ENCODE measurements around the gene SHMT2. TPM values are rescaled to one million over a fixed set of nuclear protein-coding genes. Genes with fewer than 3 reads are reported as not detected.

The SHMT2 gene
- total RNA-seq, 1 experiment from 2014 or later, result 280 TPM

DNA sequence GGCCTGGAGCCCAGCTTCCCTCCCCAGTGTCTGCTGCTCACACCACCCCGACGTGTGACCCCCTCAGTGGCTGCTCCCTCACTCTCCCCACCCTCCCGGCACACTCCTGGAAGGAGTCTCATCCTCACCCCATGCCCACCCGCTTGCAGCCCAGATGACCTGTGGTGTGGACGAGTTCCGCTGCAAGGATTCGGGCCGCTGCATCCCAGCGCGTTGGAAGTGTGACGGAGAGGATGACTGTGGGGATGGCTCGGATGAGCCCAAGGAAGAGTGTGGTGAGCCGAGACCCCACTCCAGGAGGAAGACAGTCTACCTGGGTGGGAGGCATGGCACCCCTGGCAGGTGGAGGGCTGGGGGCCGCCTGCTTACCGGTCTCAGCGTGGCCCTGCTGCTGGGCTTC, 27.9 kb upstream of the SHMT2 start (continued):
- TF ChIP-seq ELF1 (IDR thresholded peaks at IDR 0.05; ENCODE audit: borderline replicate concordance, low read depth) (no peak), ZNF274 (IDR thresholded peaks at IDR 0.05; ENCODE audit: low read depth, low read length) (no peak), JUND (IDR thresholded peaks at IDR 0.05) (no peak), EZH2 (IDR thresholded peaks at IDR 0.05) (no peak)

- TF ChIP-seq, protein P1, sequence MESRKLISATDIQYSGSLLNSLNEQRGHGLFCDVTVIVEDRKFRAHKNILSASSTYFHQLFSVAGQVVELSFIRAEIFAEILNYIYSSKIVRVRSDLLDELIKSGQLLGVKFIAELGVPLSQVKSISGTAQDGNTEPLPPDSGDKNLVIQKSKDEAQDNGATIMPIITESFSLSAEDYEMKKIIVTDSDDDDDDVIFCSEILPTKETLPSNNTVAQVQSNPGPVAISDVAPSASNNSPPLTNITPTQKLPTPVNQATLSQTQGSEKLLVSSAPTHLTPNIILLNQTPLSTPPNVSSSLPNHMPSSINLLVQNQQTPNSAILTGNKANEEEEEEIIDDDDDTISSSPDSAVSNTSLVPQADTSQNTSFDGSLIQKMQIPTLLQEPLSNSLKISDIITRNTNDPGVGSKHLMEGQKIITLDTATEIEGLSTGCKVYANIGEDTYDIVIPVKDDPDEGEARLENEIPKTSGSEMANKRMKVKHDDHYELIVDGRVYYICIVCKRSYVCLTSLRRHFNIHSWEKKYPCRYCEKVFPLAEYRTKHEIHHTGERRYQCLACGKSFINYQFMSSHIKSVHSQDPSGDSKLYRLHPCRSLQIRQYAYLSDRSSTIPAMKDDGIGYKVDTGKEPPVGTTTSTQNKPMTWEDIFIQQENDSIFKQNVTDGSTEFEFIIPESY (IDR thresholded peaks at IDR 0.05; ENCODE audit: extremely low read depth, insufficient replicate concordance, low read length), result no peak
- no peak for TF ChIP-seq EGR1 (IDR thresholded peaks at IDR 0.05; ENCODE audit: low read depth)
- no peak for TF ChIP-seq JUND (IDR thresholded peaks at IDR 0.05)
- TF ChIP-seq EZH2phosphoT487 (IDR thresholded peaks at IDR 0.05; ENCODE audit: borderline replicate concordance), result no peak
- TF ChIP-seq POLR2A (IDR thresholded peaks at IDR 0.05; ENCODE audit: borderline replicate concordance, extremely low read depth, insufficient read depth, insufficient read length), result no peak
- no peak for TF ChIP-seq SRF (IDR thresholded peaks at IDR 0.05; ENCODE audit: low read depth)
- TF ChIP-seq, protein P2, sequence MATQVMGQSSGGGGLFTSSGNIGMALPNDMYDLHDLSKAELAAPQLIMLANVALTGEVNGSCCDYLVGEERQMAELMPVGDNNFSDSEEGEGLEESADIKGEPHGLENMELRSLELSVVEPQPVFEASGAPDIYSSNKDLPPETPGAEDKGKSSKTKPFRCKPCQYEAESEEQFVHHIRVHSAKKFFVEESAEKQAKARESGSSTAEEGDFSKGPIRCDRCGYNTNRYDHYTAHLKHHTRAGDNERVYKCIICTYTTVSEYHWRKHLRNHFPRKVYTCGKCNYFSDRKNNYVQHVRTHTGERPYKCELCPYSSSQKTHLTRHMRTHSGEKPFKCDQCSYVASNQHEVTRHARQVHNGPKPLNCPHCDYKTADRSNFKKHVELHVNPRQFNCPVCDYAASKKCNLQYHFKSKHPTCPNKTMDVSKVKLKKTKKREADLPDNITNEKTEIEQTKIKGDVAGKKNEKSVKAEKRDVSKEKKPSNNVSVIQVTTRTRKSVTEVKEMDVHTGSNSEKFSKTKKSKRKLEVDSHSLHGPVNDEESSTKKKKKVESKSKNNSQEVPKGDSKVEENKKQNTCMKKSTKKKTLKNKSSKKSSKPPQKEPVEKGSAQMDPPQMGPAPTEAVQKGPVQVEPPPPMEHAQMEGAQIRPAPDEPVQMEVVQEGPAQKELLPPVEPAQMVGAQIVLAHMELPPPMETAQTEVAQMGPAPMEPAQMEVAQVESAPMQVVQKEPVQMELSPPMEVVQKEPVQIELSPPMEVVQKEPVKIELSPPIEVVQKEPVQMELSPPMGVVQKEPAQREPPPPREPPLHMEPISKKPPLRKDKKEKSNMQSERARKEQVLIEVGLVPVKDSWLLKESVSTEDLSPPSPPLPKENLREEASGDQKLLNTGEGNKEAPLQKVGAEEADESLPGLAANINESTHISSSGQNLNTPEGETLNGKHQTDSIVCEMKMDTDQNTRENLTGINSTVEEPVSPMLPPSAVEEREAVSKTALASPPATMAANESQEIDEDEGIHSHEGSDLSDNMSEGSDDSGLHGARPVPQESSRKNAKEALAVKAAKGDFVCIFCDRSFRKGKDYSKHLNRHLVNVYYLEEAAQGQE (IDR thresholded peaks at IDR 0.05; ENCODE audit: low read depth), result no peak
- TF ChIP-seq ZNF274 (IDR thresholded peaks at IDR 0.05; ENCODE audit: low read depth, low read length), result no peak
- TF ChIP-seq ELF1 (IDR thresholded peaks at IDR 0.05; ENCODE audit: borderline replicate concordance, low read depth), result no peak
- TF ChIP-seq ZFX (IDR thresholded peaks at IDR 0.05), result no peak
- no peak for TF ChIP-seq SIN3A (IDR thresholded peaks at IDR 0.05; ENCODE audit: low read depth)
- no peak for TF ChIP-seq POLR2AphosphoS5 (IDR thresholded peaks at IDR 0.05; ENCODE audit: low read depth, low read length)
- TF ChIP-seq CEBPB (IDR thresholded peaks at IDR 0.05; ENCODE audit: low read depth), result no peak
- no peak for TF ChIP-seq TCF7L2 (IDR thresholded peaks at IDR 0.05; ENCODE audit: borderline replicate concordance, extremely low read depth, insufficient read depth, insufficient read length)
- TF ChIP-seq EZH2 (IDR thresholded peaks at IDR 0.05), result no peak
- TF ChIP-seq CBX3 (IDR thresholded peaks at IDR 0.05; ENCODE audit: low read depth), result no peak
- TF ChIP-seq SP1 (IDR thresholded peaks at IDR 0.05; ENCODE audit: low read depth), result no peak
- TF ChIP-seq, protein P3, sequence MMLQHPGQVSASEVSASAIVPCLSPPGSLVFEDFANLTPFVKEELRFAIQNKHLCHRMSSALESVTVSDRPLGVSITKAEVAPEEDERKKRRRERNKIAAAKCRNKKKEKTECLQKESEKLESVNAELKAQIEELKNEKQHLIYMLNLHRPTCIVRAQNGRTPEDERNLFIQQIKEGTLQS (IDR thresholded peaks at IDR 0.05), result no peak
- no peak for TF ChIP-seq YY1 (IDR thresholded peaks at IDR 0.05; ENCODE audit: extremely low read depth, insufficient replicate concordance, low read depth, low read length)
- Histone ChIP-seq H3K27me3 (ENCODE audit: insufficient read depth, low read length) (no peaks in the 10 kb centered on the region), H3K9me3 (ENCODE audit: control insufficient read depth in 1 of 2, insufficient read depth in 1 of 2, low read depth in 1 of 2, low read length in 2 of 2) (no peaks in the 10 kb centered on the region), H4K20me1 (ENCODE audit: insufficient read depth) (no peaks in the 10 kb centered on the region), H3K4me1 (ENCODE audit: control insufficient read depth in 1 of 2, insufficient read depth in 2 of 2, low read length in 2 of 2) (no peaks in the 10 kb centered on the region), H3K27ac (ENCODE audit: low read depth, low read length) (no peak overlapping the region), H3K79me2 (ENCODE audit: insufficient read depth, low read length) (no peaks in the 10 kb centered on the region), H3K4me3 (replicated peaks in 1 of 2; ENCODE audit: low read depth in 1 of 2, low read length in 2 of 2) (no peak overlapping the region), H3K4me2 (ENCODE audit: low read length) (no peak overlapping the region), H2AFZ (ENCODE audit: low read depth, low read length, poor library complexity, severe bottlenecking) (no peak overlapping the region), H3K36me3 (ENCODE audit: control insufficient read depth in 1 of 2, insufficient read depth in 2 of 2, low read length in 2 of 2) (no peaks in the 10 kb centered on the region; a peak in 1 of 4 replicates), H3K9me2 (ENCODE audit: insufficient read depth) (no peaks in the 10 kb centered on the region), H3K9ac (ENCODE audit: low read length) (no peak overlapping the region)
- DNase-seq (ENCODE audit: low read depth, low spot score), result no peak
- no peak for ATAC-seq
- ChIA-PET RAD21 (ENCODE audit: low non-redundant PET in 1 of 2, low total read pairs in 2 of 2, uncharacterized antibody in 2 of 2, unreplicated experiment in 2 of 2) (no interaction called here), CTCF (no interaction called here), POLR2A (no interaction called here)
- intact Hi-C loops (cut with micrococcal nuclease), result no loop called here
- BruUV-seq (replicated peaks), result no TSS peak
These were observed 27.2 kb upstream of the SHMT2 start for GRCh38 chr12:57202321-57202720.
